ENCODE measurements around the gene ERP44. TPM values are rescaled to one million over a fixed set of nuclear protein-coding genes. Genes with fewer than 3 reads are reported as not detected.

Gene ERP44
- total RNA-seq, 1 donor from 2014 or later: 21.5 TPM

GRCh38 chr9:100057624-100058023 lies 41.2 kb downstream of the ERP44 start:
- H3K36me3 Mint-ChIP-seq (ENCODE audit: low read depth): peaks cover 15% of the 10 kb centered on the region
- H3K9me3 Mint-ChIP-seq: no peaks in the 10 kb centered on the region
- peaks cover 5% of the 10 kb centered on the region for H3K4me1 Mint-ChIP-seq (ENCODE audit: low read depth)
- no peak for DNase-seq (ENCODE audit: low spot score)
- no peak overlapping the region for H3K27ac Mint-ChIP-seq
- intact Hi-C loops (cut with micrococcal nuclease): no loop called here
- H3K27me3 Mint-ChIP-seq (ENCODE audit: low read depth): no peaks in the 10 kb centered on the region
- no peak overlapping the region for H3K4me3 Mint-ChIP-seq (ENCODE audit: low read depth)

GRCh38 chr9:100056561-100056960 lies 42.2 kb downstream of the ERP44 start:
- peaks cover 17% of the 10 kb centered on the region for H3K36me3 Mint-ChIP-seq (ENCODE audit: low read depth)

GRCh38 chr9:100052375-100052774 lies 46.4 kb downstream of the ERP44 start:
- no peaks in the 10 kb centered on the region for H3K9me3 Mint-ChIP-seq
- H3K4me1 Mint-ChIP-seq (ENCODE audit: low read depth): no peaks in the 10 kb centered on the region
- H3K27ac Mint-ChIP-seq: no peak overlapping the region
- no peak overlapping the region for H3K4me3 Mint-ChIP-seq (ENCODE audit: low read depth)
- H3K36me3 Mint-ChIP-seq (ENCODE audit: low read depth): peaks cover 21% of the 10 kb centered on the region
- intact Hi-C loops (cut with micrococcal nuclease): no loop called here
- H3K27me3 Mint-ChIP-seq (ENCODE audit: low read depth): no peaks in the 10 kb centered on the region
- DNase-seq (ENCODE audit: low spot score): no peak

More at GRCh38 chr9:100056561-100056960, 42.2 kb downstream of the ERP44 start:
- Mint-ChIP-seq H3K27me3 (ENCODE audit: low read depth) (no peaks in the 10 kb centered on the region), H3K27ac (no peak overlapping the region), H3K9me3 (no peaks in the 10 kb centered on the region), H3K4me1 (ENCODE audit: low read depth) (peaks cover 5% of the 10 kb centered on the region), H3K4me3 (ENCODE audit: low read depth) (no peak overlapping the region)
- intact Hi-C loops (cut with micrococcal nuclease): no loop called here
- DNase-seq (ENCODE audit: low spot score): no peak

DNA sequence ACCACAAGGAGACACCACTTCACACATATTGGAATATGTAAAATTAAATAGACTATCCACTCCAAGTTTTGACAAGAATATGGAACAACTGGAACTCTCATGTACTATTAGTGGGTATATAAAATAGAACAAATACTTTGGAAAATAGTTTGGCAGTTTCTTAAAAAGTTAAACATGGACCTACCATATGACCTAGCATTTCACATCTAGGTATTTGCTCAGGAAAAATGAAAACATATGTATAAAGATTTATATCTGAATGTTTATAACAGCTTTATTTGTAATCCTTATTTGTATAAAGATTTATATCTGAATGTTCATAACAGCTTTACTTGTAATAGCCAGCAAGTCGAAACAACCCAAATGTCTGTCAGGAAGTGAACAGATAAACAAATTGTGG lies 49.2 kb downstream of the ERP44 start:
- Mint-ChIP-seq H3K36me3 (ENCODE audit: low read depth) (peaks cover 38% of the 10 kb centered on the region), H3K4me1 (ENCODE audit: low read depth) (no peaks in the 10 kb centered on the region), H3K4me3 (ENCODE audit: low read depth) (no peak overlapping the region), H3K9me3 (no peaks in the 10 kb centered on the region), H3K27ac (no peak overlapping the region), H3K27me3 (ENCODE audit: low read depth) (no peaks in the 10 kb centered on the region)
- DNase-seq (ENCODE audit: low spot score): no peak
- intact Hi-C loops (cut with micrococcal nuclease): no loop called here

DNA sequence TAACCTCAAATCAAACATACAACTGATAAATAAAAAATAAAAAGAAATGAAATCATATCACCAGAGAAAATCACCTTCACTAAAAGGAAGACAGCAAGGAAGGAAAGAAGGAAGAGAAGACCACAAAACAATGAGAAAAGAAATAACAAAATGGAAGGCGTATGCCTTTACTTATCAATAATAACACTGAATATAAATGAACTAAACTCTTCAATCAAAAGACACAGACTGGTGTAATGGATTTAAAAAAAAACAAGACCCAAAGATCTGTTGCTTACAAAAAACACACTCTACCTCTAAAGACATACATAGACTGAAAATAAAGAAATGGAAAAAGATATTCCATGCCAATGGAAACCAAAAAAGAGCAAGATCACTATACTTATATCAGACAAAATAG lies 60.3 kb downstream of the ERP44 start:
- Mint-ChIP-seq H3K27me3 (ENCODE audit: low read depth) (no peaks in the 10 kb centered on the region), H3K4me1 (ENCODE audit: low read depth) (peaks cover 19% of the 10 kb centered on the region), H3K36me3 (ENCODE audit: low read depth) (peaks cover 76% of the 10 kb centered on the region), H3K9me3 (peaks cover 45% of the 10 kb centered on the region), H3K27ac (no peak overlapping the region), H3K4me3 (ENCODE audit: low read depth) (no peak overlapping the region)
- intact Hi-C loops (cut with micrococcal nuclease): no loop called here
- DNase-seq (ENCODE audit: low spot score): no peak

DNA sequence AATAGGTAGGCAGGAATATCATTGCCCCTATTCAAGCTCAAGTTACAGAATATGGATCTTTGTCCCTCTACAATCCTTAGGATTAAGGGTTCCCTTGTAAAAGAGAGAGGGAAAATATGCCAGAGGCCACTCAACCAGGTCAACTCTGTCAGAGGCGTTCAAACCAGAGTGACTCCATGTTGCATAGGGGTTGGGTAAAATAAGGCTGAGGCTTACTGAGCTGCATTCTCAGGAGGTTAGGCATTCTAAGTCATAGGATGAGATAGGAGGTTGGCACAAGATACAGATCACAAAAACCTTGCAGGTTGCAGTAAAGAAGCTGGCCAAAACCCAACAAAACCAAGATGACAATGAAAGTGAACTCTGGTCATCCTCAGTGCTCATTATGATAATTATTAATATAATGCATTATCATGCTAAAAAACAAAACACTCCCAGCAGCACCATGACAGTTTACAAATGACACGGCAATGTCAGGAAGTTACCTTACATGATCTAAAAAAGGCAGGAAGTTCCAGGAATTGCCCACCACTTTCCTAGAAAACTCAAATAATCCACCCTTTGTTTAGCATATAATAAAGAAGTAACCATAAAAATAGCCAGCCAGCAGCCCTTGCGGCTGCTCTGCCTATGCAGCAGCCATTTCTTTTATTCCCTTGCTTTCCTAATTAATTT lies 64.8 kb downstream of the ERP44 start:
- H3K4me3 Mint-ChIP-seq (ENCODE audit: low read depth): no peak overlapping the region

GRCh38 chr9:100030548-100030947 lies 68.3 kb downstream of the ERP44 start:
- H3K4me1 Mint-ChIP-seq (ENCODE audit: low read depth): peaks cover 19% of the 10 kb centered on the region
- no peaks in the 10 kb centered on the region for H3K27me3 Mint-ChIP-seq (ENCODE audit: low read depth)
- intact Hi-C loops (cut with micrococcal nuclease): no loop called here
- H3K9me3 Mint-ChIP-seq: peaks cover 23% of the 10 kb centered on the region
- DNase-seq (ENCODE audit: low spot score): no peak
- peaks cover 41% of the 10 kb centered on the region for H3K36me3 Mint-ChIP-seq (ENCODE audit: low read depth)
- H3K4me3 Mint-ChIP-seq (ENCODE audit: low read depth): no peak overlapping the region
- no peak overlapping the region for H3K27ac Mint-ChIP-seq

More for the DNA sequence above, 64.8 kb downstream of the ERP44 start:
- H3K27me3 Mint-ChIP-seq (ENCODE audit: low read depth): no peaks in the 10 kb centered on the region
- peaks cover 37% of the 10 kb centered on the region for H3K9me3 Mint-ChIP-seq
- H3K36me3 Mint-ChIP-seq (ENCODE audit: low read depth): peaks cover 60% of the 10 kb centered on the region
- intact Hi-C loops (cut with micrococcal nuclease): no loop called here
- H3K27ac Mint-ChIP-seq: no peak overlapping the region
- no peak for DNase-seq (ENCODE audit: low spot score)
- H3K4me1 Mint-ChIP-seq (ENCODE audit: low read depth): peaks cover 19% of the 10 kb centered on the region

- intact Hi-C loops (cut with micrococcal nuclease): loop anchor here (2.0 kb wide), 1 partner anchor 58 kb away; no protein-coding TSS in a partner anchor
- Mint-ChIP-seq H3K27ac (no peak overlapping the region), H3K27me3 (ENCODE audit: low read depth) (no peaks in the 10 kb centered on the region), H3K36me3 (ENCODE audit: low read depth) (peaks cover 30% of the 10 kb centered on the region), H3K4me3 (ENCODE audit: low read depth) (no peak overlapping the region), H3K9me3 (peaks cover 15% of the 10 kb centered on the region), H3K4me1 (ENCODE audit: low read depth) (peaks cover 11% of the 10 kb centered on the region)
- DNase-seq (ENCODE audit: low spot score): no peak
These were observed 69.5 kb downstream of the ERP44 start for GRCh38 chr9:100029251-100029650.

- Mint-ChIP-seq H3K4me1 (ENCODE audit: low read depth) (peaks cover 7% of the 10 kb centered on the region), H3K36me3 (ENCODE audit: low read depth) (peaks cover 20% of the 10 kb centered on the region), H3K27me3 (ENCODE audit: low read depth) (no peaks in the 10 kb centered on the region), H3K9me3 (peaks cover 8% of the 10 kb centered on the region), H3K27ac (no peak overlapping the region), H3K4me3 (ENCODE audit: low read depth) (no peak overlapping the region)
- peak; percentile 50 for DNase-seq (ENCODE audit: low spot score)
- intact Hi-C loops (cut with micrococcal nuclease): loop anchor here (1.0 to 2.0 kb wide), 4 partner anchors 59 to 567 kb away; no protein-coding TSS in a partner anchor
These were observed 70.5 kb downstream of the ERP44 start for GRCh38 chr9:100028201-100028784.

DNA sequence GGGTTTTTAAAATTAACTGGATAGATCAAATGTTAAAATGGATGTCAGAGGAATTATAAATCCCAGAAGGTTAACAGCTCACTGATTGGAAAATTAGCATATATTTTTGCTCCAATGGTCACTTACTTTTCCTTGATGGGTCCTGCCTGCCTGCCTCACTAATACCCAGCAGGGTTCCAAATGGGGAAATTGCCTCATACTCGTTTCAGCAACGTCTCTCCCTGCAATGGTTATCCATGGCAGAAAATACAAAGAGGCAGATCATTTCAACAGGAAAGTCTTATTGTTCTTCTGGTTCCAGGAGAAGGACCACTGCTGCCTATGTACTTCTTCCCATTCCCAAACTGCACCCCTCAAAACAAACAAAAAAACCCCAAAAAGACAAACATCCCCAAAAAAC lies 71.3 kb downstream of the ERP44 start:
- no peak for DNase-seq (ENCODE audit: low spot score)
- no peaks in the 10 kb centered on the region for H3K27me3 Mint-ChIP-seq (ENCODE audit: low read depth)
- H3K9me3 Mint-ChIP-seq: no peaks in the 10 kb centered on the region
- no peak overlapping the region for H3K27ac Mint-ChIP-seq
- H3K36me3 Mint-ChIP-seq (ENCODE audit: low read depth): peaks cover 14% of the 10 kb centered on the region
- intact Hi-C loops (cut with micrococcal nuclease): no loop called here
- H3K4me1 Mint-ChIP-seq (ENCODE audit: low read depth): peaks cover 7% of the 10 kb centered on the region
- H3K4me3 Mint-ChIP-seq (ENCODE audit: low read depth): no peak overlapping the region

DNA sequence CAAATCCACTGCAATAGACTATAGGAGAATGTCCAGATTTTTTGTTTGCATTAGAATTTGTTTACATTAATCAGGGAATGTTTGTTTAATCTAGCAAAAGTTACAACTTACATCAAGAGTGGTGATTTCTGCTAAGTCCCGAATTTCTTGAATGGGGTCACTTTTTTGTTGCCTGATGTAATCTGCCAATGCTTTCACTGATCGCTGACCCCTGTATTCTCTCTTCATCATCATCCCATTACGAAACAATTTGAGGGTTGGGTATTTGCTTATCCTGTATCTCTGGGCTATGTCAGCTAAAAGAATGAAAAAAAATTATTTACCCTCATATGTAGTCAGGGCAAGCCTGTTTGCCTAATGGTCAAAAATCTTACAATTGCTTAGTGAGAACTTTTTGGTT lies 76.9 kb downstream of the ERP44 start:
- peaks cover 4% of the 10 kb centered on the region for H3K4me1 Mint-ChIP-seq (ENCODE audit: low read depth)
- intact Hi-C loops (cut with micrococcal nuclease): no loop called here
- no peaks in the 10 kb centered on the region for H3K27me3 Mint-ChIP-seq (ENCODE audit: low read depth)
- H3K27ac Mint-ChIP-seq: no peak overlapping the region
- no peak for DNase-seq (ENCODE audit: low spot score)
- H3K36me3 Mint-ChIP-seq (ENCODE audit: low read depth): peaks cover 28% of the 10 kb centered on the region
- H3K4me3 Mint-ChIP-seq (ENCODE audit: low read depth): no peak overlapping the region
- no peaks in the 10 kb centered on the region for H3K9me3 Mint-ChIP-seq

DNA sequence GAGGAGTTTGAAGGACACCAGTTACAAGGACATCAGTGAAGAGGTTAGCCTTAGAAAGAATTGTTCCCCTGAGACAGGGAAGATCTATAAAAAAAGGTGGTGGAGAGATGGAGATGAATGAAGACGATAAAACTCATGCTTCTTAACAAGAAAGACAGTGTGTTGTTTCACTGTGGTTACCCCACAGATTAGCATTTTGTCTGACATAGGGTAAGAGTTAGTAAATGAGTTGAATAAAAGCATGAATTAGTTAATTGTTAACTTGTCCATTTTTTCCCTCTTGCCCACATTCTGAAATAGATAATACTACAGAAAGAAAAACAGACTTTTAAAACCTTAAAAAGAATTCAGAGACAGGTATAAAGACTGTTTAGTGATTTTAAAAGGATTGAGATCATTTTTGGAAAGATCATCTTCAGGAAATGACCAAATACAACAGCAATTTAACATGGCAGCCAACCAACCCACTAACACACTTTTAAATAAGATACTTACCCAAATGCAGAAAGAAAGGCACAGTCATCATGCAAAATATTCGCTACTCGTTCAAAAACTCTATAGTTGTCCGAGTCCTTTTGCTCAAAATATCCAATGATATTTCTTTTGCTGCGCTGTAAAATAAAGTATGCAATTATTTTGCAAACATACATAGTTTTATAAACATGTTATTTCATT lies 78.5 kb downstream of the ERP44 start:
- Mint-ChIP-seq H3K27ac (no peak overlapping the region), H3K27me3 (ENCODE audit: low read depth) (no peaks in the 10 kb centered on the region), H3K4me1 (ENCODE audit: low read depth) (peaks cover 4% of the 10 kb centered on the region), H3K9me3 (no peaks in the 10 kb centered on the region), H3K4me3 (ENCODE audit: low read depth) (no peak overlapping the region), H3K36me3 (ENCODE audit: low read depth) (peaks cover 28% of the 10 kb centered on the region)
- intact Hi-C loops (cut with micrococcal nuclease): no loop called here
- DNase-seq (ENCODE audit: low spot score): no peak

GRCh38 chr9:100019541-100019940 lies 79.3 kb downstream of the ERP44 start:
- Mint-ChIP-seq H3K27me3 (ENCODE audit: low read depth) (no peaks in the 10 kb centered on the region), H3K4me3 (ENCODE audit: low read depth) (no peak overlapping the region), H3K4me1 (ENCODE audit: low read depth) (peaks cover 4% of the 10 kb centered on the region), H3K9me3 (no peaks in the 10 kb centered on the region), H3K27ac (no peak overlapping the region), H3K36me3 (ENCODE audit: low read depth) (peaks cover 30% of the 10 kb centered on the region)
- DNase-seq (ENCODE audit: low spot score): no peak
- intact Hi-C loops (cut with micrococcal nuclease): no loop called here
